CD4-positive, alpha-beta T cell treated with Interleukin-12 subunit alpha and Interleukin-12 subunit beta, for 1 hour (primary cell): ENCODE data around the gene PCAT6.

Source experiments
- DNase-seq: peaks from one replicate; pipeline ENCODE4 v3.0.0-alpha.2; 2020

Gene PCAT6

DNA sequence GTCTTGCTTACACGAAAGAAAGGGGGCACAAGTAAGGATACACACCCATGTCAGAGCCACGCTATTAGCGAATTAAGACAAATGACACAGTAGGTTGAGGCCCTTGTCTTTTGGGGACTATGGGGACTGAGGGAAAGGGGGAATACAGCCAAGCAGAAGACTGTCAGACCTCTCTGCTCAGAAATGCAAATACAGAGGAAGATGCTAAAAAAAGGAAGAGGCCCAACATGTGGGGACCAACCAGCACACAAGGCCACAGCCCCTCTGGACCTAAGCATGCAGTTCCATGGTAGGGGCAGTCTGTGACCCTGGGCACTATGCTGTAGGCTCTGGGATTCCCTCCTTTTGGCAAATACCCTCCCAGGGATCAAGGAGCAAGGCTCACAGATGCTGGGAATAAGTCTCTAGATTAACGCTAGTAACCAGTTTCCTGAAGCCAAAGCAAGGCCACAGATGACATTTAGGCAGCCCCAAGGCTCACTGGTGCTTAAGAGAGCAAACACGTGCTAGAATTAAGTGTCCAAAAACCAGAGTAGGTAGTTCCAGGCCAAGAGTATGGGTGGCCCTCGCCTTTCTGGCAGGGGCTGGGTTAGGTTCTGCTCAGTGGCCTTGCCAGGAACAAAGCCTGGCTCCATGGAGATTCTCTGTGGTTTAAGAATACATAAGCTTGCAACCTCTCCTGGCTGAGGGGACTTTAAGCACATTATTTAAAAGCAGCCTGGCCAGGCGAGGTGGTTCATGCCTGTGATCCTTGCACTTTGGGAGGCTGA, 40.0 kb downstream of the PCAT6 start:
- DNase-seq: no peak

DNA sequence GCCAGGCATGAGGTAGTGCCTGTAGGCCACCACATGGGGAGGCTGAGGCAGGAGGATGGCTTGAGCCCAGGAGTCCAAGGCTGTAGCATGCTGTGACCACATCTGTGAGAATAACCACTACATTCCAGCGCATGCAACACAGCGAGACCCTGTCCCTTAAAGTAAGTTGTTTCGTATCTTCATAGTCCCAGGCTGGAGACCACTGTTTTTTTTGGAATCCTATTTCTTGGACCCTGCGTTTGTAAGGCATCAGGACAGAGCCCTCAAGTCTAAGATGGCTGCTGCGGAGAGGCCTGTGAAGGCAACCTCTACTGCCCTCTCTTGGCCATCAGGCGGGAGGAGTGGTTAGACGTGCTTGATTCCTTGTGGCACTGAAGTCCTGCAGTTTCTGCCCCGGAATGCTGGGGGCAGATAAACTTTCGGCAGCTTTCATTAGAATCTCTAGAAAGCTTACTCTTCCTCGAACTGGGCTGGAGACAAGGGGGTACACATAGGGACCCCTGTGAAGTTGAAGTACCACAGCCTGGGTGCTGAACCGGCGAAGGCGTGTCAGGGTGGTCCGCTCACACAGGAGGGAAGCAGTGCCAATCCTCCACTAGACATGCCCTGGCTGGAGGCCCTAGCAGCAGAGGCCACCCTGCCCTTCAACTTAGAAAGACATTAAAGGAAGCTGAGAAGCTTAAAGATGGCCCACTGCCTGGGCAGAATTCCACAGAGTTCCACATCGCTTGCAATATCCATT, 41.6 kb downstream of the PCAT6 start:
- DNase-seq: peak; percentile 47

DNA sequence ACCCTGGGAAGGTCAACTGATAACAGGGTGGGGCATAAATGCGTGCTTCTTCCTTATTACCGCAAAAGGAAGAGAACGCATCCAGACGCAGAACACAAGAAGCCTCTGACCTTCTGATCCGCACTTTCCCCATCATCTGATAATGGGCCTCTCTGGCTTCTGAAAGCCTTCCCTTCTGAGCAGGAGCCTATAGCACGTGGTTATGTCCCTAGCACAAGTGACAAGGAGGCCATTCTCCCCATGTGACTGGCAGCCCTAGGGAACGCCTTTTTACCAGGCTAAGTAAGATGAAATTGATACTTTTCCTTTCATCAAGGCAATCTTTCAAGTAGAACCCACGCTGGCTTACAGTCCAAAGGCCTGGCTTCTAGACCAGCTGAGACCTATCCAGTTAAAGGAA, 44.0 kb downstream of the PCAT6 start:
- no peak for DNase-seq

DNA sequence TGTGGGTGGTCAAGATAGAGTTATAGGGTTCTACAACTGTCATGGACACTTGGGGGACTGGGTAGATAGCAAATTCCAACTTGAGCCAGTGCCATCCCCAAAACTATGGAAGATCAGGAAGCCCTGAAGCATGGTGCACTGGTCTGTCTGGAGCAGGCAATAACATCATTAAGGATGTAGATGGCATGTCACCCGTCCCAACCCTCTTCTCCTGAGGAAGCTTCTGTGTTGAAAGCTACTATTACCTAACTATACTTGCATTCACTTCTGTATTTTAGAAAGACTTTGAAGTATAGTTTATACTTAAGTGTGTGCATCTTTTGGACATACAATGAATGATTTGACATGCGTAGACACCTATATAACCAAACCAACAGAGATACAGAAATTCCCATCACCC, 45.3 kb downstream of the PCAT6 start:
- no peak for DNase-seq

DNA sequence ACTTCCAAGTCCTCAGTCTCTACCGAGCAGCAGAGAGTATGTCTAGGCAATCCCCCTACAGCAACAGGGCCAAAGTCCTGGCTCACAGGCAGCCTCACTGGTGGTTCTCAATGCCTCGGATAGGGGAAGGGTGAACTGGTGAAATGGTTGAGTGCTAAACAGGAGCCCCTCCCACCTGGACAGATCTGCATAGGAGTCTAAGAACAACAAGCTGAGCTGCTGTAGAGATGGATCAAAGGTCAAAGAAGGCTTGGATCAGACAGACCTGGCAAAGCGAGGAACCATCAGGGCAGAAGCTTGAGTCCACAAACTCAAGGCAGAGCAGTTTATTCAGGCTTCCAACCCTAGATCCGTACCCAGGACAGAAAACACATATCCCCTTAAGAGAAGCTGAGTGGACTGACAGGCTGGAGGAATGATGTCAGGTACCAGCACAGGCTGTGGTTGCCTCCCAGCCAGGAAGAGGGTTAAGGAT, 46.4 kb downstream of the PCAT6 start:
- no peak for DNase-seq

DNA sequence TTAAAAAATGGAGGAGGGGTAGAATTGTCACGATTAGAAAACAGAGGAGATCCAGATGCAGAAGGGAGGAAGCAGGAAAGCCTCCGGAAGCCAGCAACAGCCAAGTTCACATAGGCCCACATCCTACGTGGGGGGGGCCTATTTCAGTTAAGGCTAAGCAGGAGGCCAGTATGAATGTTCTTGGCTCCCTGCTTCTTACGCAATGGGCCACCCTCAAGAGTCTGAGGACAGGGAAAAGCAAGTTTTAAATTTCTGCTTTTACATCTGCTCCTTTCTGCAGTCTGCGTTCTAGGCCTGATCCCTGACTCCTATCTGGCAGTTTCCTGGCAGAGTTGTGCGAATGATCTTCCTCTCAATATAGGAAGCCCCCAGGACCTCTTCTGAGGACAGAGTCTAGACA, 47.6 kb downstream of the PCAT6 start:
- DNase-seq: no peak

DNA sequence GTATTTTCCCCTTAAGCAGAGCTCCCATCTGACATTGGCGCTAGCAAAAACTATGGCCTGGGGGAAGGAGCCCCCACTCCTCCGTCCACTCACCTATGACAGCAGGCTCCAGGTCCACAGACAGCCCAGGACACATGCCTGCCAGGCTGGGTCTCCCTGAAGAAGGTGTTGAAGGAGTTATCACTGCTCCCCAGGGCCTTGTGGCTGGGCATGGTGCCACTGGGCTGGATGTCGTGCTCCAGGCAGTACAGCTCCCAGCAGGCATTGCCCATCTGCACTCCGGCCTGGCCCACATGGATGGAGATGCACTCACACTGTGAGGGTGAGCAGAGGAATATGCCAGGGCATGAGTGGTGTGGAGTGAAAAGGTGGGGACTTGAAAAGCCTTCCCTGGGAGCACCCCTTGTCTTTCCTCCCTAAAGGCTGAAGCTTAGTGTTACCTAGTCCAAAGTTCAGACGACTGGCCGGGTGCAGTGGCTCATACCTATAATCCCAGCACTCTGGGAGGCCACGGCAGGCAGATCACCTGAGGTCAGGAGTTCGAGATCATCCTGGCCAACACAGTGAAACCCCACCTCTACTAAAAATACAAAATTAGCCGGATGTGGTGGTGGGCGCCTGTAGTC, 48.1 kb downstream of the PCAT6 start:
- DNase-seq: no peak

DNA sequence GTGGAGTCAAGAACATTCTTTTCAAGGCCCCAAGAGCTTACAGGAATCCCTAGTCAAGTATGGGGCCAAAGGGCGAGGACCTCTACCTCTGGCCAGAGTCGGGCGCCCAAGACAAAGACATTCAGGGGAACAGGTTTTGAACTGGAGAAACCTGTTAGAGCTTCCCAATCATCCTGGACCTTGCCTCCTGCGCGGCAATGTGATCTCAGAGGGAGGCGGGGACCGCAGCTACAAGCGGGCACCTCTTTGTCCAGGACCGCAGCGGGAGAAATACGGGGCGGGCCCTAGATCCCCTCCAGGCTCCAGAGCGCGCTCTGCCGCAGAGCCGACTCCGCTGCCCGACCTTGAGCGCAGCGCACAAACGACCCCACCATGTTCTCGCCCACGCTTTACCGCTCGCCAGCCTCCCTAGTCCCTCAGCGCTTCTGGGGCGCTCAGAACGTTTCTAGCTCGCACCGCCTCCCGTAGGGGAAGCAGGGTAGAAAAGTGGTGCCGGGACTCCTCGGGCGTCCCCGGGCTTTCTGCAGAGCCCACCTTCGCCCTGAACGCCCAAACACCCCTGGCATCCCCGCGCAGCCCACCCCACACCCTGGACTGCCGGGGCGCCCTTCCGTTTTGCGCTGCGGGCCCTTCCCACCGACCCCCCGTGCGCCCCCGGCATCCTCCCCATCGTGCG, 50.1 kb downstream of the PCAT6 start:
- no peak for DNase-seq
